MM.1S (cell line): ENCODE data around the gene CDC34.

Source experiments
- DNase-seq: peaks from one replicate; pipeline ENCODE4 v3.0.0-alpha.2; 2015
- H2AFZ ChIP-seq: fragments of 300-600 bp; sonication (generic); 2 replicates; pipeline ENCODE4 v1.6.0; 2016; ENCODE audit warnings: antibody characterized with exemption, low read length
- H3F3A ChIP-seq: fragments of 300-600 bp; sonication (generic); 2 replicates; pipeline ENCODE4 v1.6.1; 2016; ENCODE audit warnings: mild to moderate bottlenecking, antibody characterized with exemption, low read length, moderate library complexity, mixed read lengths; ENCODE audit not compliant: insufficient read depth
- H3K27ac ChIP-seq: fragments of 300-600 bp; sonication (generic); 2 replicates; pipeline ENCODE4 v1.5.1; 2016; ENCODE audit warnings: mild to moderate bottlenecking, low read length
- H3K27me3 ChIP-seq: fragments of 300-600 bp; sonication (generic); replicated peaks from 2 replicates; pipeline ENCODE4 v1.6.0; 2016; ENCODE audit warnings: low read length; ENCODE audit not compliant: insufficient read depth
- H3K36me3 ChIP-seq: fragments of 300-600 bp; sonication (generic); replicated peaks from 2 replicates; pipeline ENCODE4 v1.6.1; 2016; ENCODE audit warnings: mild to moderate bottlenecking, low read length, mixed read lengths; ENCODE audit not compliant: insufficient read depth
- H3K4me1 ChIP-seq: fragments of 300-600 bp; sonication (generic); 2 replicates; pipeline ENCODE4 v1.6.1; 2016; ENCODE audit warnings: low read length, mixed read lengths
- H3K4me2 ChIP-seq: fragments of 300-600 bp; sonication (generic); 2 replicates; pipeline ENCODE4 v1.6.0; 2016; ENCODE audit warnings: low read depth, low read length
- H3K4me3 ChIP-seq: fragments of 300-600 bp; sonication (generic); 2 replicates; pipeline ENCODE4 v1.5.1; 2016; ENCODE audit warnings: low read length, mixed read lengths
- H3K79me2 ChIP-seq: fragments of 300-600 bp; sonication (generic); 2 replicates; pipeline ENCODE4 v1.6.1; 2016; ENCODE audit warnings: mixed run types, low read length, mixed read lengths
- H3K9ac ChIP-seq: fragments of 300-600 bp; sonication (generic); 2 replicates; pipeline ENCODE4 v1.6.1; 2016; ENCODE audit warnings: low read length, mixed read lengths
- H3K9me2 ChIP-seq: fragments of 300-600 bp; sonication (generic); replicated peaks from 2 replicates; pipeline ENCODE4 v1.6.1; 2016; ENCODE audit warnings: mild to moderate bottlenecking, low read length, mixed read lengths; ENCODE audit not compliant: insufficient read depth
- H3K9me3 ChIP-seq: fragments of 300-600 bp; sonication (generic); replicated peaks from 2 replicates; pipeline ENCODE4 v1.6.1; 2016; ENCODE audit warnings: mild to moderate bottlenecking, low read length, mixed read lengths; ENCODE audit not compliant: insufficient read depth
- H4K20me1 ChIP-seq: fragments of 300-600 bp; sonication (generic); 2 replicates; pipeline ENCODE4 v1.6.1; 2016; ENCODE audit warnings: mild to moderate bottlenecking, low read length, moderate library complexity, mixed read lengths; ENCODE audit not compliant: insufficient read depth
- EZH2 ChIP-seq: fragments of 300-600 bp; sonication (generic); optimal IDR thresholded peaks from 2 replicates; pipeline ENCODE3; 2017; ENCODE audit warnings: low read depth, mild to moderate bottlenecking, antibody characterized with exemption, low read length, mixed read lengths
- EZH2phosphoT487 ChIP-seq: fragments of 300-600 bp; sonication (generic); IDR thresholded peaks from 2 replicates; pipeline ENCODE4 v1.6.1; 2018; ENCODE audit warnings: antibody characterized with exemption, low read length
- TF ChIP-seq, protein P1 (sequence below): fragments of 300-600 bp; sonication (generic); IDR thresholded peaks from 2 replicates; pipeline ENCODE4 v1.5.1; 2016; ENCODE audit warnings: antibody characterized with exemption, low read length, mixed read lengths

CDC34 gene

DNA sequence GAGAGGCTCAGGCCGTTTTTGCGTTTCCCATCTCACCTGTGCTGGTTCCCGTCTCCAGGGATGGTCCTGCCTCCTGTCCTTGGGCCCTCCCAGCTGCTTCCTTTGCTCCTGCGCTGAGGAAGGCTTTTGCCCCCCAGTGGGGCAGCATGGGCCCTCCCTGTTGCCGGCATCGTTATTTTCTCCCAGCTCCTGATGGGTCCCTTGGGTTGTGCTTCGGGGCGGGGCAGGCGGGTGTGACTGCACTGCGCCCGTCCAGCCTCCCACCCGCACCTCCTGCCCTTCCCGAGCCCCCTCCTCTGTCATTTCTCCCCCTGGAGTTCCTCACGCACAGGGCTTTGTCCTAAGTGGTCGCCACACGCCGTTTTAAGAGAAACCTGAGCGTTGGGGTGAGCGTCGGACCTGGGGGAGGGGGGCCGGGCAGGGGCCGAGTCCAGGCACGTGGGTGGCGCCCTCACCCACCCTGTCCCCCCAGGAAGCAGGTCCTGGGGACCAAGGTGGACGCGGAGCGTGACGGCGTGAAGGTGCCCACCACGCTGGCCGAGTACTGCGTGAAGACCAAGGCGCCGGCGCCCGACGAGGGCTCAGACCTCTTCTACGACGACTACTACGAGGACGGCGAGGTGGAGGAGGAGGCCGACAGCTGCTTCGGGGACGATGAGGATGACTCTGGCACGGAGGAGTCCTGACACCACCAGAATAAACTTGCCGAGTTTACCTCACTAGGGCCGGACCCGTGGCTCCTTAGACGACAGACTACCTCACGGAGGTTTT lies 9.5 kb downstream of the CDC34 start:
- H3K27ac ChIP-seq, result no peak overlapping the region
- H2AFZ ChIP-seq, result no peak overlapping the region
- H3K9me2 ChIP-seq, result no peaks in the 10 kb centered on the region
- 0 out of 2 replicates have a peak, but pooled peaks cover 3% of the 10 kb centered on the region for H3K79me2 ChIP-seq
- no peaks in the 10 kb centered on the region for H3K4me1 ChIP-seq
- no peaks in the 10 kb centered on the region for H3K36me3 ChIP-seq
- no peak for DNase-seq
- no peaks in the 10 kb centered on the region for H3F3A ChIP-seq
- H3K9ac ChIP-seq, result no peak overlapping the region
- H3K4me3 ChIP-seq, result no peak overlapping the region
- no peak for TF ChIP-seq EZH2phosphoT487
- TF ChIP-seq EZH2, result no peak
- TF ChIP-seq, protein P1, sequence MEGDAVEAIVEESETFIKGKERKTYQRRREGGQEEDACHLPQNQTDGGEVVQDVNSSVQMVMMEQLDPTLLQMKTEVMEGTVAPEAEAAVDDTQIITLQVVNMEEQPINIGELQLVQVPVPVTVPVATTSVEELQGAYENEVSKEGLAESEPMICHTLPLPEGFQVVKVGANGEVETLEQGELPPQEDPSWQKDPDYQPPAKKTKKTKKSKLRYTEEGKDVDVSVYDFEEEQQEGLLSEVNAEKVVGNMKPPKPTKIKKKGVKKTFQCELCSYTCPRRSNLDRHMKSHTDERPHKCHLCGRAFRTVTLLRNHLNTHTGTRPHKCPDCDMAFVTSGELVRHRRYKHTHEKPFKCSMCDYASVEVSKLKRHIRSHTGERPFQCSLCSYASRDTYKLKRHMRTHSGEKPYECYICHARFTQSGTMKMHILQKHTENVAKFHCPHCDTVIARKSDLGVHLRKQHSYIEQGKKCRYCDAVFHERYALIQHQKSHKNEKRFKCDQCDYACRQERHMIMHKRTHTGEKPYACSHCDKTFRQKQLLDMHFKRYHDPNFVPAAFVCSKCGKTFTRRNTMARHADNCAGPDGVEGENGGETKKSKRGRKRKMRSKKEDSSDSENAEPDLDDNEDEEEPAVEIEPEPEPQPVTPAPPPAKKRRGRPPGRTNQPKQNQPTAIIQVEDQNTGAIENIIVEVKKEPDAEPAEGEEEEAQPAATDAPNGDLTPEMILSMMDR, result no peak
- no peaks in the 10 kb centered on the region; the same call in 1 of the 2 replicates for H3K27me3 ChIP-seq
- H3K4me2 ChIP-seq, result no peak overlapping the region
- no peaks in the 10 kb centered on the region for H4K20me1 ChIP-seq
- H3K9me3 ChIP-seq, result no peaks in the 10 kb centered on the region

DNA sequence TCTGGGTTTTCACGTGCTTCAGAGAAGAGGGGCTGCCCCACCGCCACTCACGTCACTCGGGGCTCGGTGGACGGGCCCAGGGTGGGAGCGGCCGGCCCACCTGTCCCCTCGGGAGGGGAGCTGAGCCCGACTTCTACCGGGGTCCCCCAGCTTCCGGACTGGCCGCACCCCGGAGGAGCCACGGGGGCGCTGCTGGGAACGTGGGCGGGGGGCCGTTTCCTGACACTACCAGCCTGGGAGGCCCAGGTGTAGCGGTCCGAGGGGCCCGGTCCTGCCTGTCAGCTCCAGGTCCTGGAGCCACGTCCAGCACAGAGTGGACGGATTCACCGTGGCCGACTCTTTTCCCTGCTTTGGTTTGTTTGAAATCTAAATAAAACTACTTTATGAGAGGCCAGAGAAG lies 10.1 kb downstream of the CDC34 start:
- H4K20me1 ChIP-seq, result no peaks in the 10 kb centered on the region
- no peaks in the 10 kb centered on the region for H3K36me3 ChIP-seq
- H3K27ac ChIP-seq, result no peak overlapping the region
- no peak overlapping the region for H3K9ac ChIP-seq
- no peaks in the 10 kb centered on the region for H3K9me2 ChIP-seq
- TF ChIP-seq, protein P1, result no peak
- no peak for TF ChIP-seq EZH2
- no peak for TF ChIP-seq EZH2phosphoT487
- peaks cover under 1% of the 10 kb centered on the region; the same call in 1 of the 2 replicates for H3K27me3 ChIP-seq
- DNase-seq, result no peak
- H3F3A ChIP-seq, result no peaks in the 10 kb centered on the region
- 0 out of 2 replicates have a peak, but pooled peaks cover 3% of the 10 kb centered on the region for H3K79me2 ChIP-seq
- no peak overlapping the region for H3K4me3 ChIP-seq
- H3K4me1 ChIP-seq, result no peaks in the 10 kb centered on the region
- H2AFZ ChIP-seq, result no peak overlapping the region
- no peaks in the 10 kb centered on the region for H3K9me3 ChIP-seq
- H3K4me2 ChIP-seq, result no peak overlapping the region

DNA sequence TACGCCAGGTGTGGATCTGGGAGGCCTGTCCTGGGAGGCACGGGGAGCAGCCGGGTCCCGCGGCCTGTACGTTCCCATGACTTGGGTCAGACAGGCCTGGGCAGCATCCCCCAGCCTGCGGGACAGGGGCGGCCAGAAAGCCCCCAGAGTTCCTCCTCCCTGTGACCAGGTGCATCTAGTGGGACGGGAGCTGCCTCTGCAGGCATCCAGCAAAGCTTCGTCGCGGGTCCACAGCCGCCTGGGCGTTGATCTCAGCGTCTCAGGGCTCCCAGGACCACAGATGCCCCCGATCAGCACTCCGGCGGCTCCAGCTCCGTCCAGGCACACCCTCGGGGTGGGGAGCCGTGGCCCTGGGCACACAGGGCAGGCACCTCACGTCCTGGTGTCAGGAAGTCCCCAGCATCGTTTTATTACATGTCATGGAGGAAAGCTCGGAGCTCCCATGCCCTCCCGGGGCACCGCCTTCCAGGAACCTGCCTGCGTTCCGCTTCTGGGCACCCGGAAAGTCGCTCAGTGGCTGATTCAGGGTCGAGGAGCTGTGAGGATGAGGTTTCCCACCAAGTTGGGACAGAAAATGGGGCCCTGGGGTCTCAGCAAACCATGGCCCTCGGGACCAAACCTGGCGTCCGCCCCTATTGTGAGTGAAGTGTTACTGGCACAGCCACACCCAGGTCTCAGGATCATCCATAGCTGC lies 10.8 kb downstream of the CDC34 start:
- TF ChIP-seq EZH2phosphoT487, result no peak
- no peak for TF ChIP-seq EZH2
- TF ChIP-seq, protein P1, result no peak
- Histone ChIP-seq H3F3A (no peaks in the 10 kb centered on the region), H3K4me2 (no peak overlapping the region)

More for the DNA sequence above, 10.8 kb downstream of the CDC34 start:
- Histone ChIP-seq H3K9me2 (no peaks in the 10 kb centered on the region), H3K79me2 (0 out of 2 replicates have a peak, but pooled peaks cover 3% of the 10 kb centered on the region), H3K9ac (no peak overlapping the region), H3K27me3 (peaks cover 7% of the 10 kb centered on the region), H3K9me3 (no peaks in the 10 kb centered on the region), H2AFZ (no peak overlapping the region), H3K27ac (no peak overlapping the region), H4K20me1 (no peaks in the 10 kb centered on the region), H3K36me3 (no peaks in the 10 kb centered on the region), H3K4me3 (no peak overlapping the region), H3K4me1 (no peaks in the 10 kb centered on the region)
- DNase-seq, result no peak
